ENCODE results near the gene GET3.
A peak's percentile ranks its signal among the peaks of the same experiment; 100 is the strongest.
"Not testable (repeated sequence)": the region's sequence is repeated elsewhere in the genome, so short reads cannot be mapped to it uniquely, and the experiment has no call there.

GET3 gene

DNA sequence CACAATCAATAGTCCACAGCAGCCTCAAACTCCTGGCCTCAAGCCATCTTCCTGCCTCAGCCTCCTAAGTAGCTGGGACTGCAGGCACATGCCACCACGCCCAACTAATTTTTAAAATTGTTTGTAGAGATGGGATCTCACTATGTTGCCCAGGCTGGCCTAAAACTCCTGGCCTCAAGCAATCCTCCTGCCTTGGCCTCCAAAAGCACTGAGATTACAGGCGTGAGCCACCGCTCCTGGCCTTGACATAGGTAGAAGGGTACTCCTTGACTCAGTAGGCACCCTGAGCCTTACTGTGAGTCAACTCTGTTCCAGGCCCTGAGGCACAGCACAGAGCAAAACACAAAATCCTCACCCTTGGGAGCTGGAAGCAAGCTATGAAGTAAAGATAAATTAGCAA is 21.4 kb upstream of the GET3 start:
- DNase-seq (ENCODE audit: low spot score): no peak

- no peak for DNase-seq (ENCODE audit: low spot score)
Observed at GRCh38 chr19:12720296-12720695, 17.0 kb upstream of the GET3 start.

DNA sequence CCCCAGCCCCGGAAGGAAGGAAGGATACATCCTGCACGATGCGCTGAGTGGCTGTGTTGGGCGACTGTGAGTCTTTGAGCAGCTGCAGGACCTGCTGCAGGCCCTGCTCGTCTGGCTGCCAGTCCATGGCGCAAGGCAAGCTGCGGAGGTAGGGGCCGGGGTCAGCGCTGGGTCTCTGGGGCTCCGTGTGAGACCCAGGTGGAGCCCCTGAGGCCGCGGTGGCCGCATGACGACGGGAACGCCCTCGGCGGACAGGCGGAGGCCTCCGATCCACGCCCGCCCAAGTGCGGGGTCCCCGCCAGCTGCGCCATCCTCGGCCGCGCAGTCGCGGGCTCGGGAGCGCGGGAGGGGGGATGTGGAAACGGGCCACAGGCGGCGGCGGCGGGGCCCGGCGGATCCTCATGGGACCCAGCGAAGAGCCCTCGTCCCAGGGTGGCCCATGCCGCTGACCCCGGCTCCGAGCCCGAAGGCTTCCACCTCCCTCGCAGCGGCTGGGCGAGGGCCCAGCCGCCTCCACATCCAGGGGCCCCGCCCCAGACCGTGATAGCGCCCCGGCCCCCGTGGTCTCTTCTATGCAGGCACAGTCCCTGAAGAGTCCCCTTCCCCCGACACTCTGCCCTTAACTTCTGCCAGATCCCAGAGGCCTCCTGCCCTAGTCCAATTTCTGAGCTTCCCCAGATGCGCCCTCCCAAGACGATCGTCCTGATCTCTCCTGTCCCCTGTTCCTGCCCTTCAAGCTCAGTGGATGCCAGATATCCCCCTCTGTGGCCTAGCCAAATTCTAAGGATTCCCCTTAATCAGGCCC is 16.2 kb upstream of the GET3 start:
- no peak for DNase-seq (ENCODE audit: low spot score)

GRCh38 chr19:12721656-12722565 is 15.4 kb upstream of the GET3 start:
- peak; percentile 27 for DNase-seq (ENCODE audit: low spot score)

GRCh38 chr19:12722566-12723380 is 14.5 kb upstream of the GET3 start:
- DNase-seq (ENCODE audit: low spot score): peak; percentile 97

GRCh38 chr19:12723381-12723640 is 14.0 kb upstream of the GET3 start:
- no peak for DNase-seq (ENCODE audit: low spot score)

- DNase-seq (ENCODE audit: low spot score): peak; percentile 59
Observed at GRCh38 chr19:12723641-12724426, 13.5 kb upstream of the GET3 start, which contains the start of gene TNPO2. TNPO2 (minus strand) TSS chr19:12723932; CDS start chr19:12720977, 2,955 bp downstream.

DNA sequence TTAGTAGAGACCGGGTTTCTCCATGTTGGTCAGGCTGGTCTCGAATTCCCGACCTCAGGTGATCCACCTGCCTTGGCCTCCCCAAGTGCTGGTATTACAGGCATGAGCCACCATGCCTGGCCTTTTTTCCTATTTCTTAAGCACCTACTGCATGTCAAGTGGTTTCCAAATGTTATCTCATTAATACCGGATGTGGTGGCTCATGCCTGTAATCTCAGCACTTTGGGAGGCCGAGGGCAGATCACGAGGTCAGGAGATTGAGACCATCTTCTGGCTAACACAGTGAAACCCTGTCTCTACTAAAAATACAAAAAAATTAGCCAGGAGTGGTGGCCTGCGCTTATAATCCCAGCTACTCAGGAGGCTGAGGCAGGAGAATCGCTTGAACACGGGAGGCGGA is 11.7 kb upstream of the GET3 start:
- DNase-seq (ENCODE audit: low spot score): not testable (repeated sequence)

- DNase-seq (ENCODE audit: low spot score): no peak
Observed at GRCh38 chr19:12726988-12727316, 10.3 kb upstream of the GET3 start.

DNA sequence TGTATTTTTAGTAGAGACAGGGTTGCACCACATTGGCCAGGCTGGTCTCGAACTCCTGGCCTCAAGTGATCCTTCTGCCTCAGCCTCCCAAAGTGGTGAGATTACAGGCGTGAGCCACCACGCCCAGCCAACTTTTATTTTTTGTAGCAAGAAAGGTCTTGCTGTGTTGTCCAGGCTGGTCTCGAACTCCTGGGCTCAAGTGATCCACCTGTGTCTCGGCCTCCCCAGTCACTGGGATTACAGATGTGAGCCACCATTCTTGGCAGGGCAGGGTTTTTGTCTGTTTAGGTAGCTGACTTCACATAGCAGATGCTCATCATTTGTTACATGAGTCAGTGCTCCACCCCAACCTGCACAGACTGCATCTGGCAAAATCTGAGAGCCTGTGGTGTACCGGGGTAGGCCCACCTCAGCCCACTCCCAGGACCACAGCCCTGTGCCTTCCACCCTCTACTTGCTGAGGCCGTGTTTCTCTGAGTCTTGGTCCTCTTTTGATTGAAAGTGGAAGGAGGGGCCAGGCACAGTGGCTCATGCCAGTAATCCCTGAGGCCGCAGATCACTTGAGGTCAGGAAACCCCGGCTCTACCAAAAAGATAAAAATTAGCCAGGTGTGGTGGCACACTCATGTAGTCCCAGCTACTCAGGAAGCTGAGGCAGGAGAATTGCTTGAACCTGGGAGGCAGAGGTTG is 9.4 kb upstream of the GET3 start:
- DNase-seq (ENCODE audit: low spot score): no peak

DNA sequence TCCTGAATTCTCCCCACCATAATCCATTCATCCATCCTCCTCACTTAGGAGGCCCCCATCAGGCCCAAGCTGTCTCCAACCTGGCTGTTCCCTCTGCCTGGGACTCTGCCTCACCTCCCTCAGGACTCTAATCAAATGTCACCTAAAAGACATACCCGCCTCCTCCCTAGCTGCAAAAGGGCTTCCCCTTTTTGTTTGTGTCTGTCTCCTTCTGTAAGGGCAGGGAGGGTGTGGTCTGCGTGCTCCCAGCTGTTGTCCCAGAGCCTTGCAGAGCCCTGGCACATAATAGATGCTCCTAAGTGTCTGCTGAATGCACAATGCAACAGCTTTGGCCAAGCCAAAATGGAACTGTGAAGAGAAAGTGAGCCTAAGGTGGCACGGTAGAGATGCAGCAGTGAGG is 7.2 kb upstream of the GET3 start:
- no peak for DNase-seq (ENCODE audit: low spot score)

DNA sequence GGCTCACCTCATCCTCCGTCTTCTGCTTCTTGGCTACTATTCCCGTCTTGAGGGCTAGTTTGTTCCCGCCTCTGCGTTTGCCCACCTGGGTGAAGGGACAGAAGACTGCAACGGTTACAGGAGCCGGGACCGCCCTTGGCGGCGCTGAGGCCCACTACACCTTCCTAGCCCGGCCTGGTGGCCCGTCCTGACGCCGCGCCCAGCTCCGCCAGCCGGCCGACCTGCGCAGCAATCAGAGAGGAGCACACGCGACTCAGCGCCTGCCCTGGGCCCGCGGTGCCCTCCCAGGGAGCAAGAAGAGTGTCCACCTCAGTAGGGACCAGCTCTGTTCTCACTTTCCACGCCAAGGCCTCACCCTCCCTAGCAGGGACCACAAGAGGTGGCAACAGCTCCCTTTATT is 6.0 kb upstream of the GET3 start:
- no peak for DNase-seq (ENCODE audit: low spot score)

GRCh38 chr19:12733369-12734214 is 3.7 kb upstream of the GET3 start:
- DNase-seq (ENCODE audit: low spot score): no peak

GRCh38 chr19:12737835-12738351 is 596 bp downstream of the GET3 start:
- DNase-seq (ENCODE audit: low spot score): no peak

DNA sequence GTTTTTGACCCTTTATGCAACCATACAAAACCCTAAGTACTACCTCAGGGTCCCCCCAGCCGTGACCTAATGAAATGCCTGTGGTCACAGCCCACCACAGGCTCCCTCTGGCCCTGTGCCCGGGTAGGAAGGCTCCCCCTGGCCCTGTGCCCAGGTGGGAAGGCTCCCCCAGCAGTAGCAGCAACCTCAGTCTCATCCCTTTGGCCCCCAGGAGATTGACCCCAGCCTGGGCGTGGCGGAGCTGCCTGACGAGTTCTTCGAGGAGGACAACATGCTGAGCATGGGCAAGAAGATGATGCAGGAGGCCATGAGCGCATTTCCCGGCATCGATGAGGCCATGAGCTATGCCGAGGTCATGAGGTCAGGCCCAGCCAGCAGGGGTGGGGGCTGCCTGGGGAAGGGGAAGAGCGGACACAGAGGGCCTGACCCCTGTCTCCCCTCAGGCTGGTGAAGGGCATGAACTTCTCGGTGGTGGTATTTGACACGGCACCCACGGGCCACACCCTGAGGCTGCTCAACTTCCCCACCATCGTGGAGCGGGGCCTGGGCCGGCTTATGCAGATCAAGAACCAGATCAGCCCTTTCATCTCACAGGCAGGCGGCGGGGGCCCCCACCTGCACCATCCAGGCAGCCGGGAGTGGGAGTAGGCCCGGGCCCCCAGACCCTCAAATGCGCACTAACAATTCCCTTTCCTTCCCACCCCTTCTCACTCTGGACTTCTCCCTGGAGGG is 8.0 kb downstream of the GET3 start:
- no peak for DNase-seq (ENCODE audit: low spot score)

DNA sequence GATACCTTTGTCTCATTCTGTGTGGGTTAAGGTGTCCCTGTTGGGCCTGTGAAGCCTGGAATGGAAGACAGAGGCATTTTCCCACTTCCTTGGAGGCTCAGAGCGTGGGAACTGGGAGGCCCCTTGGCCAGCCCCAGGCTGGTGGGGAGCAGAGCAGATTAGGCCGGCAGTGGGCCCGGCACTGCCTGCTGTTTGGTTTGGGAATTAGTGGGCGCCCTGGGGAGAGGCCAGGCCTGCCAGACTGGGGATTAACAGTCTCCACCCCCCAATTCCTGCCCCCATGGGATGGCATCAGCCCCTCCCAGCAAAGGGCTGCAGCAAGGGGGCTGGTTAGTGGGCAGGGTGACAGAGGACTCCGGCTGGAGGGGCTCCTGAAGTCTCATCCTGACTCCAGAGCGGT is 11.2 kb downstream of the GET3 start:
- DNase-seq (ENCODE audit: low spot score): no peak

DNA sequence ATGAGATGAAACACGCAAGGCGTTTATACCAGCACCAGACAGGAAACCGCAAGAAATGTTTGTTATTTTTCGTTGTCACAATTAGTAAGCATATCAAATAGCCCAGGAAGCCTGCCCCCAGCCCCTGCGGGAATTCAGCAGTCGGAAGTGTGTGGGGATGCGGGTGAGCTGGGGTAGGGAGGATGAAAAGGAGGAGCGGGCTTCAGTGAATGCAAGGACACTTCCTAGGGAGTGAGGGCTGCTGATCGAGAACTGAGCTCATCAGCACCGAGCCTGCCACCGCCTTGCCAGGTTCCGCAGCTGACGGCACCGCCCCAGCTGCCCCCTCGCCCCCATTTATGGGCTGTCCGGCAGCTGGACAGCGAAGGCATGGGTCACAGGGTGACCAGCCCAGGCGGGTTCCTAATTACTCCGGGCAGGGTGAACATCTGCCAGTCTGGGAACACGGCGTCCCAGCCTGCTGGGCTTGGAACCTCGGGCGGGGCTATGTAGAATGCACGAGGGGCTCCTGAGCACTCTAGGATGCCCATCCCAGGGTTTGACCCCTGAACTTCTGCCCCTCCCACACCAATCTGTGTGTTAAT is 12.7 kb downstream of the GET3 start:
- no peak for DNase-seq (ENCODE audit: low spot score)

DNA sequence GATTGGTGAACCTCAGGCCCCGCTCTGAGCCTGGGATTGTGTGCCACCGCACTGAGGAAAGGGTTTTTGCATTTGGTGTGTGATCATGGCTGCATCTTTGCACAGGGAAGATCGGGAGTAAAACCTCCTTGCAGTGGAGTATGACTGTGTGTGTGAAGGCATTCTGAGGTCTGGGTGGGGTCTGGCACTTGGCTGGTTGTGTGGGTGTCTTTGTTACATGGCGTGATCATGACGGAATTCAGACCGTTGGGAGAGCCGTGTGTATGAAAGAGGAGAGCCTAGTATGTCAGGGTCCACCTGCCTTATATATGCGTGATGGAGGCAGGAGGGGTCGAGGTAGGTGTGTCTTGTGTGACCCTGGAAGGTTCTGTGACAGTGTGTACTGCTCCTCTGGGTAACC is 13.6 kb downstream of the GET3 start:
- no peak for DNase-seq (ENCODE audit: low spot score)

- no peak for DNase-seq (ENCODE audit: low spot score)
Observed at GRCh38 chr19:12751635-12752034, 14.3 kb downstream of the GET3 start, which contains the start of gene BEST2. BEST2 (plus strand) TSS chr19:12751791; CDS start chr19:12752593, 802 bp downstream.

Data from CD4-positive, alpha-beta T cell treated with Interleukin-6 at 100 ng/mL for 8 hours (primary cell).